HEK293 (cell line): ENCODE measurements around the gene SCAF1.

Experiments used
- ZNF707 ChIP-seq: fragments of 450-650 bp; formaldehyde crosslinking; IDR thresholded peaks from 2 replicates; pipeline ENCODE4 v1.5.1; 2016; ENCODE audit warnings: missing biosample characterization, missing genetic modification characterization
- TF ChIP-seq, protein P1 (sequence below): fragments of 450-650 bp; formaldehyde crosslinking; IDR thresholded peaks from 2 replicates; pipeline ENCODE4 v1.5.1; 2016; ENCODE audit warnings: missing biosample characterization, missing genetic modification characterization

- no peak for TF ChIP-seq ZNF707 (tag by site-specific recombination)
- TF ChIP-seq, protein P1, sequence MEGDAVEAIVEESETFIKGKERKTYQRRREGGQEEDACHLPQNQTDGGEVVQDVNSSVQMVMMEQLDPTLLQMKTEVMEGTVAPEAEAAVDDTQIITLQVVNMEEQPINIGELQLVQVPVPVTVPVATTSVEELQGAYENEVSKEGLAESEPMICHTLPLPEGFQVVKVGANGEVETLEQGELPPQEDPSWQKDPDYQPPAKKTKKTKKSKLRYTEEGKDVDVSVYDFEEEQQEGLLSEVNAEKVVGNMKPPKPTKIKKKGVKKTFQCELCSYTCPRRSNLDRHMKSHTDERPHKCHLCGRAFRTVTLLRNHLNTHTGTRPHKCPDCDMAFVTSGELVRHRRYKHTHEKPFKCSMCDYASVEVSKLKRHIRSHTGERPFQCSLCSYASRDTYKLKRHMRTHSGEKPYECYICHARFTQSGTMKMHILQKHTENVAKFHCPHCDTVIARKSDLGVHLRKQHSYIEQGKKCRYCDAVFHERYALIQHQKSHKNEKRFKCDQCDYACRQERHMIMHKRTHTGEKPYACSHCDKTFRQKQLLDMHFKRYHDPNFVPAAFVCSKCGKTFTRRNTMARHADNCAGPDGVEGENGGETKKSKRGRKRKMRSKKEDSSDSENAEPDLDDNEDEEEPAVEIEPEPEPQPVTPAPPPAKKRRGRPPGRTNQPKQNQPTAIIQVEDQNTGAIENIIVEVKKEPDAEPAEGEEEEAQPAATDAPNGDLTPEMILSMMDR (tag by site-specific recombination), result no peak
Measured at GRCh38 chr19:49681830-49682229, 39.8 kb downstream of the SCAF1 start.
